ENCODE data around the gene LOXL4.
"Not testable (repeated sequence)": the region's sequence is repeated elsewhere in the genome, so short reads cannot be mapped to it uniquely, and the experiment has no call there.

Gene LOXL4

DNA sequence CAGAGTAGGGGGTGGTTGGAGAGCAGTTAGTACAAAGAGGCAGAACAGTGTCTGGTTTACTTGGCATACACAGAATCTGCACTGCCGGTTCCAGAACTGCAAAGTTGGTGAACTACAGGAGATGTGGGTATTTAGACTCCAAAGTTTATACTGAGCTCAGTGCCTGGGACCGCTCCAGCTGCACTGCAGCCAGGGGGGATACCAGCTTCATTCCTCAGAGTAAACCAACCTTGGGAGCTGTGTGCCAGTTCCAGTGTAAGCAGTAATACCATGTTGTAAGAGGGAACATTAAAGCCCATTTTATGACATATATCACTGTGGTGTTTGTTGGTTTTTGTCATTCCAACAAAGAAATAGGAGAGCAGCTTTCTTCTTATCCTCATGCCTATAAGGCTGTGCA lies 23.4 kb downstream of the LOXL4 start:
- no peak for DNase-seq (ENCODE audit: low spot score)

- DNase-seq (ENCODE audit: low spot score) = no peak
Measured at GRCh38 chr10:98244141-98244540, 23.9 kb downstream of the LOXL4 start.

DNA sequence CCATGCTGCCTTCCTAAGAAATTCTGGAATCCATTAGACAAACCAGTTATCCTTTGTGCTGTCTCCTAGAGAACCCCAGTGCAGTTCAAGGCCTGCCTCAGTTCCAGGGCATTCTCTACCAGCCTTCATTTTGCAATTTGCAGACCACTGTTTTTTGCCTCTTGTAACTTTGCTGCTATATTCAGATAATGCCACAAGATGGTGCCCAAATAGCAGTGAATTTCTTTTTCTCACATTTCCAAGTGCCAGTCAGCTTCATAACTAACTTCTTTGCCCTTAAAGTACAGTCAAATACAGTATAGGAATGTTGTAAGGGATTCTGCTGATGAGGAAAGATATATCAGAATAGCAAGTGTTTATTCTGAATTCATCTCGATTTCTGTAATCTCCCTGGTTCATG lies 25.2 kb downstream of the LOXL4 start:
- no peak for DNase-seq (ENCODE audit: low spot score)

DNA sequence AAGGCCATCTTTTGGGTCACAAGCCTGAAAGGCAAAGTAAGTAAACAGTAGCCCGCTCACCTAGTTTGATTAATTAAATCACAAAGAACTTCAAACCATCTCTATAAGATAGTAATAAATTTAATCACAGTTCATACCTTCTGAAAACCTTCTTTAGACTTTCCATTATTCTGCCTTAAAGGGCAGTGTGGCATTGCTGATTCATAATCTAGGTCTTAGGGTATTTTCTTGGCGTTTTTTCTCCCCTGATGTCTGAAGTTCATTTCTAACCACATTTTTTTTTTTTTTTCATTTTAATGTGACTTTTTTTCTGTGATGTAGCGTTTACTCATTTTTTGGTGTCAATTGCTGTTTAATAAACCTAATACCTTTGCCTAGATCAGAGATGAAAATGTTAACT lies 27.5 kb downstream of the LOXL4 start:
- DNase-seq (ENCODE audit: low spot score) = no peak

DNA sequence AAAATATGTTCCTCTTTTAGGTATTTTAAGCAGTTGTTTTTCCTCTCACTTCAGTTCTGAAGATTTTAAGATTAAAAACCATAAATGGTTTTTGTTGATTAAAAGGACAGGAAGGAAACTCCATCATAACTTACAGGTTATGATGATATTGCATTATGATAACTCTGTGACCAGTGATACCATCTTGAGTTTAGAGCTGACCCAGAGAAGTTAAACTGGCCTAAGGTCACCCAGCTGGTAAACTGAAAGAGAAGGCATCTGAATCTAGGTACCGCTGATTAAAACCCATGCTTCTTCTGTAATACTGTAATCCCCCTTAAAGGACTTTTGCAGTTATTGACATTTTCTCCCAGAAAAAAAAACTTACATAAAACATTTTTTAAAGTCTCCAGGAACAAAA lies 29.6 kb downstream of the LOXL4 start:
- DNase-seq (ENCODE audit: low spot score) = no peak

DNA sequence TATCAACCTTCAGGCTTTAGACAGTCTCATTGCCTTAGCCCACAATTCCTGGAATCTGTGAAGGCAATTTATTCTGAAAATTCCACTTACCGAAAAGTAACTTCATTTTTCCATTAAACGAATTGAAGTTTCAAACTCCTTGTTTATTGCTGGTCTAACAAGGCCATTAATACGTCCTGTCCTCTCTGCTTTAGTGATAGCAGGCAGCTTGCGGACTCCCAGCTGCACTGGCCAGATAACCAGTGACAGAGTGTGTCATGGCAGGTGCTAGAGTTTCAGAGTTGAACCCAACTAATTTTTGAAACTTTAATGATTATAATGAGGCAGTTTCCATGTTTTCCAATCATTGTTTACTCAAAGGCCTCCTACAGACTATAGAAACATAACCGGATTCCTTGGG lies 31.1 kb downstream of the LOXL4 start:
- DNase-seq (ENCODE audit: low spot score) = no peak

DNA sequence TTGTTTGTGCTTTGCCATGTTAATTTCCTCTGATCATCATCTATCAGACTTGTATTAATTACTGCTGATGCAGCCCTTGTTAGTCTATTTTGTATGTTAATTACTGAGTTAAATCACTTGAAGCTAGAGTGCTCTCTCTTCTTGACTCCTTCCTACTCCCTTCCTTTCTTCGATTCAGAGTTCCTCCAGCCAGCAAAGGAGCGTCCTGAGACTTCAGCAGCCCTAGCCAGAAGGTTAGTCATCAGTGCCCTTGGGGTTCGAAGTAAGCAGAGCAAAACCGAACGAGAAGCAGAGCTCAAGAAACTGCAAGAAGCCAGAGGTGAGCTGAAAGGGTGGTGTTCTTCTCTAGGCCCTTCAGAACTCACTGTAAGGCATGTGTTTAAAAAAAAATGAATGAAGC lies 32.1 kb downstream of the LOXL4 start:
- DNase-seq (ENCODE audit: low spot score) = no peak

- no peak for DNase-seq (ENCODE audit: low spot score)
Measured at GRCh38 chr10:98231417-98231816, 36.6 kb downstream of the LOXL4 start.

GRCh38 chr10:98228266-98228665 lies 39.7 kb downstream of the LOXL4 start:
- not testable (repeated sequence) for DNase-seq (ENCODE audit: low spot score)

DNA sequence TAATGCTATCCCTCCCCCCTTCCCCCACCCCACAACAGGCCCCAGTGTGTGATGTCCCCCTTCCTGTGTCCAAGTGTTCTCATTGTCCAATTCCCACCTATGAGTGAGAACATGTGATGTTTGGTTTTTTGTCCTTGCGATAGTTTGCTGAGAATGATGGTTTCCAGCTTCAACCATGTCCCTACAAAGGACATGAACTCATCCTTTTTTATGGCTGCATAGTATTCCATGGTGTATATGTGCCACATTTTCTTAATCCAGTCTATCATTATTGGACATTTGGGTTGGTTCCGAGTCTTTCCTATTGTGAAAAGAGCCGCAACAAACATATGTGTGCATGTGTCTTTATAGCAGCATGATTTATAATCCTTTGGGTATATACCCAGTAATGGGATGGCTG lies 40.3 kb downstream of the LOXL4 start:
- not testable (repeated sequence) for DNase-seq (ENCODE audit: low spot score)

DNA sequence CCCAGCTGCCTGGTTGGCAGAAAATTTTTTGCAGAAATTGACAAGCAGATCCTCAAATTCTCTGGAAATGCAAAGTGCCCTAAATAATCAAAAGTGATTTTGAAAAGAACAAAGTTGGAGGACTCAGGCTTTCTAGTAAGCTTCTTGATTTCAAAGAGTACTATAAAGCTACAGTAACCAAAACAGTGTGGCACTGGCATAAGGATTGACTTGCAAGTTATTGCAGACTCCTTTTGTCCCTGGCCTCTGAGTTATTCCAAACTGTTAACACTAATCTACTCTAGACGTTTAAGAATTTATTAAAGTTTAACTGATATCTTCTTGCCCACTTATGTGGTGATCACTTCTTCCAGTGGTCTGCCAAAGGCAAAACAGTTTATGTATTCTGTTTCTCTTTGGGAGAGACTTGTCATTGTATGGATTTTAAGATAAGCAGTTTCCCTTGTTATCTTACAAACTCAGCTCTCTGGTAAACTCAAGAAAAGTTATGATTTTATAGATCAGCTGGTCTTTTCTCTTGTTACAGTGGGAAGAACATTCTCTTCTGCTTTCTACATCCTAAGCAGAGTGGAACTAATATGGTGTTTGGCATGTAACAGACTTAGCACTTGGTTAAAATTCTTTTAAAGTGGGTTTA lies 41.4 kb downstream of the LOXL4 start:
- no peak for DNase-seq (ENCODE audit: low spot score)

DNA sequence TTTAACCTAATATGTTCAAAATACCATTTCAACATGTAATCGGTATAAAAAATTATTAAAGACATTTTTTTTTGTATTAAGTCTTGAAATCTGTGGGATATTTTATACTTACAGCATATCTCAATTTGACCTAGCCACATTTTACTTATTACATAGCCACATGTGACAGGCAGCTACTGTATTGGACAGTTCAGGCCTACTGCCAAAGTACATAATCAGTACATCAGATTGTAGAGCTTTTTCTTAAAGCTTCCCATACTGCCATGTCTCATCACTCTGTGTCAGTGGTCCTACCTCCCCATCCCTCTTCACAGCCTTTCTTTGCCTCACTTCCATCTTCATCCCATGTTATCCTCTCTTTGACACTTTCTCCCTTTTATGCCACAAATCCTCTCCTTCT lies 43.0 kb downstream of the LOXL4 start:
- no peak for DNase-seq (ENCODE audit: low spot score)

DNA sequence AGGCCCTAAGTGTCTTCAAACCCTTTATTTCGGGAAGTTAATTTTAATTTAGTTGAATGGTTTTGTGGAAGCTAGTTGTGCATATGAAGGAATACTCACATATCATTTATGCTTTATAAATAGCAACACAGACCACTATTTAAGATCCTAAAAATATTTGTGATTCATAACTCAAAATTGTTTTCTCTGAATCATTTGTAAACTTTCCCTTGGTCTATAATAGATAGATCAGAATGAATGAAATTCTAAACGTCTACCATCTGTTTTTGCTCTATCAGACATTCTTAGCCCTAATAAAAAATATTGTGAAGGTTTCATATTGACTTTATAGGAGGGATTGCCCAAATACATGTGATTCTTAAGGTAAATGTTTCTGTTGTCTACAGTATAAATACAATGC lies 43.5 kb downstream of the LOXL4 start:
- DNase-seq (ENCODE audit: low spot score) = no peak

- no peak for DNase-seq (ENCODE audit: low spot score)
Measured at GRCh38 chr10:98223874-98224273, 44.1 kb downstream of the LOXL4 start.

DNA sequence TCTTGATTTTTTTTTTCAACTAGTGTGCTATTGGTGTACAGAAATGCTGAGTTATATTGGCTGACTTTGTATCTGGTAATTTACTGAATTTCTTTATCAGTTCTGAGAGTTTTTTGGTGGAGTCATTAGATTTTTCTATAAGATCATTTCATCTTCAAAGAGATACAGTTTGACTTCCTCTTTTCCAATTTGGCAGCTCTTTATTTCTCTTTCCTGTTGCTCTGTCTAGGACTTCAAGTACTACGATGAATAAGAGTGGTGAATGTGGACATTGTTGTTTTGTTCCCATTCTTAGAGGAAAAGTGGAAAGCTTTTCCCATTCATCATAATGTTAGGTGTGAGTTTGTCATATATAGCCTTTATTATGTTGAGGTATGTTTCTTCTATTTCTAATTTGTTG lies 50.2 kb downstream of the LOXL4 start:
- DNase-seq (ENCODE audit: low spot score) = no peak

GRCh38 chr10:98215373-98215772 lies 52.6 kb downstream of the LOXL4 start:
- DNase-seq (ENCODE audit: low spot score) = no peak

GRCh38 chr10:98213740-98214139 lies 54.3 kb downstream of the LOXL4 start:
- DNase-seq (ENCODE audit: low spot score) = no peak

DNA sequence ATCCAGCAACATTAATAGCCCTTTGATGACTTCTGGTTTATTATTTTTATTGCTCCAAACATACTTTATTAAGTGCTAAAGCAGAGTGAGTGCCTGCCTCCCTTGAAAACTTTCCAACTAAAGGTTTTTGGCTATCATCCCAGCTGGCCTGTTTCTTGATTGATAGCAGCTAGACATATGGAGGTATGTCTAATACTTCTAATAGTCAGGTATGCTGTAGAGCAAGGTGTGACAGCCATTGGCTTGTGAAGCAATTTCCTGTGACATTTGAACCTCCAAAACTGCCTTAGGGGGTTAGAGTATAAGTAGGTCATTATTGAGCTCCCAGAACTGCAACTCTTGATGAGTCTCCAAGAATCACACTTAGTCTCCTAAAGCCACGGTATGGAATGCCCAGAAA lies 55.8 kb downstream of the LOXL4 start:
- no peak for DNase-seq (ENCODE audit: low spot score)

DNA sequence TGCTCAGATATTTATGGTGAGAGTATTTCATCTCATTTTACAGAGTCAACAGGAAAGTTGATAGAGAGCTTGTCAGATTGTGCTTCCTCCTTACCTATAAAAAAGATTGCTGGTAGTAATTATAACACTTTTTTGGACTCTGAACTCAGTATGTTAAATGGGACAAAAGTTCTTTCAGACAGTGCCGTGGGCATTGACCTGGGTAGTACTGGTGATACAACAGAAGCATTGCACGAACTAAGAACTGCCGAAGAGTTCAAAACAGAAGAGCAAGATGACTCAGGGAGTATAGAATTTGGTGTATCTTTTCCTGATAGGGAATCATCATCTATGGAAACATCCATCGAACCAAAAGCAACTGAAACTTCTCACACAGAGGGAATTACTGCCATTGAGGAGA lies 58.6 kb downstream of the LOXL4 start:
- DNase-seq (ENCODE audit: low spot score) = no peak

DNA sequence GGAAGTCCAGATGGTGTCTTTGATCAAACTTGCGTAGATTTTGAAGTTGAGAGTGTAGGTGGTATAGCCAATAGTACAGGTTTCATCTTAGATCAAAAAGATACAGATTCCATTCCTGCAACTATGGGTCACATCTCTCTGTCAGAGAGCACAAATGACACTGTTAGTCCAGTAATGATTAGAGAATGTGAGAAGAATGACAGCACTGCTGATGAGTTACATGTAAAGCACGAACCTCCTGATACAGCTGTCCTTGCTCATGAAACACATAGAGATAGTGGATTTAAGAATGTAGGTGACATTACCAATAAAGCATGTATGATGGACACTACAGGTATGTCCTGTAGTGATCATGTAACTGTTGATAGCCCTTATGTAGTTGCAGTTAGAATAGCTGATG lies 59.1 kb downstream of the LOXL4 start:
- DNase-seq (ENCODE audit: low spot score) = no peak

DNA sequence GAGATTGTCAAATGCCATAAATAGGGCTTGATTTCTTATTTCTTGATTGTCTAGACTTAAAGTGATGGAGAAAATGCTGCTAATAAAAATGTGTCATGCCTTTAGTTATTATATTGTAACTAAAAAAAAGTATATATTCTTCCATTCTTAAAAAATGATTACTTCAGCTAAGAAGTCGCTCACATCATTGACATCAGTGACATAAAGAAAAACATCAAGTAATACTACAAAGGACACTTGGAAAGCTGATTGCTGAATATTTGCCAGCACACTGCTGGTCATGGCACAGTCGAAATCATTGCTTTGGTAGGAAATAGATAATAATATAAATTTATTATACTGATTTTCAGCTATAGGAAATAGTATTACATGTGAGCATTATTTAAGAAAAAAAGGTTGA lies 62.6 kb downstream of the LOXL4 start:
- no peak for DNase-seq (ENCODE audit: low spot score)

GRCh38 chr10:98202378-98202777 lies 65.6 kb downstream of the LOXL4 start:
- no peak for DNase-seq (ENCODE audit: low spot score)

GRCh38 chr10:98201760-98202159 lies 66.2 kb downstream of the LOXL4 start:
- DNase-seq (ENCODE audit: low spot score) = no peak

Data from SK-N-DZ (cell line).